NAMALWA (cell line): ENCODE measurements around the gene ZNF10.

Experiments
- DNase-seq: peaks from one replicate; pipeline ENCODE4 v3.0.0-alpha.2; 2015; ENCODE audit warnings: low spot score

ZNF10 gene

GRCh38 chr12:133201888-133202287 is 71.5 kb downstream of the ZNF10 start:
- DNase-seq = no peak

GRCh38 chr12:133202493-133203343 is 72.3 kb downstream of the ZNF10 start:
- DNase-seq = peak; percentile 11

GRCh38 chr12:133203344-133204263 is 73.2 kb downstream of the ZNF10 start:
- DNase-seq = peak; percentile 18

- DNase-seq = no peak
These were observed 73.8 kb downstream of the ZNF10 start for GRCh38 chr12:133204264-133204603.

- DNase-seq = no peak
These were observed 76.0 kb downstream of the ZNF10 start for GRCh38 chr12:133206390-133206789.
